ENCODE results near the gene LHX2.

GRCh38 chr9:124007565-124008302 lies 3.8 kb upstream of the LHX2 start:
- TF ChIP-seq POLR2A (IDR thresholded peaks at IDR 0.05) (no peak), CTCF (IDR thresholded peaks at IDR 0.05) (no peak)

All from esophagus squamous epithelium (tissue), 4 donors.